ENCODE results near the gene OSBP2.
"Not testable (repeated sequence)": the region's sequence is repeated elsewhere in the genome, so short reads cannot be mapped to it uniquely, and the experiment has no call there.

The OSBP2 gene

GRCh38 chr22:30718938-30719337 lies 24.3 kb downstream of the OSBP2 start:
- no peak for DNase-seq

- DNase-seq: no peak
Observed at GRCh38 chr22:30720263-30720837, 25.7 kb downstream of the OSBP2 start.

GRCh38 chr22:30721741-30722140 lies 27.1 kb downstream of the OSBP2 start:
- no peak for DNase-seq

GRCh38 chr22:30728826-30729225 lies 34.2 kb downstream of the OSBP2 start:
- DNase-seq: no peak

- DNase-seq: no peak
Observed at GRCh38 chr22:30731658-30732057, 37.0 kb downstream of the OSBP2 start.

- DNase-seq: no peak
Observed at GRCh38 chr22:30732426-30732825, 37.8 kb downstream of the OSBP2 start.

GRCh38 chr22:30733181-30733631 lies 38.5 kb downstream of the OSBP2 start:
- DNase-seq: no peak

GRCh38 chr22:30740007-30740406 lies 45.3 kb downstream of the OSBP2 start:
- DNase-seq: not testable (repeated sequence)

GRCh38 chr22:30740511-30740910 lies 45.8 kb downstream of the OSBP2 start:
- DNase-seq: not testable (repeated sequence)

- no peak for DNase-seq
Observed at GRCh38 chr22:30742291-30743256, 47.9 kb downstream of the OSBP2 start.

- no peak for DNase-seq
Observed at GRCh38 chr22:30743257-30744020, 48.8 kb downstream of the OSBP2 start.

- DNase-seq: no peak
Observed at GRCh38 chr22:30744224-30744623, 49.5 kb downstream of the OSBP2 start.

GRCh38 chr22:30747493-30747892 lies 52.8 kb downstream of the OSBP2 start:
- no peak for DNase-seq

GRCh38 chr22:30749272-30749671 lies 54.6 kb downstream of the OSBP2 start:
- DNase-seq: no peak

GRCh38 chr22:30749849-30750248 lies 55.2 kb downstream of the OSBP2 start:
- no peak for DNase-seq

- DNase-seq: no peak
Observed at GRCh38 chr22:30751529-30751928, 56.9 kb downstream of the OSBP2 start.

GRCh38 chr22:30752771-30753170 lies 58.1 kb downstream of the OSBP2 start:
- DNase-seq: no peak

- no peak for DNase-seq
Observed at GRCh38 chr22:30753701-30754100, 59.0 kb downstream of the OSBP2 start.

GRCh38 chr22:30754521-30754920 lies 59.8 kb downstream of the OSBP2 start:
- no peak for DNase-seq

- peak; percentile 37 for DNase-seq
Observed at GRCh38 chr22:30754971-30755758, 60.5 kb downstream of the OSBP2 start.

GRCh38 chr22:30755759-30756124 lies 61.1 kb downstream of the OSBP2 start:
- no peak for DNase-seq

- peak; percentile 35 for DNase-seq
Observed at GRCh38 chr22:30763815-30764673, 69.4 kb downstream of the OSBP2 start.
